ENCODE results near the gene PRPSAP1. TPM values are rescaled to one million over a fixed set of nuclear protein-coding genes. Genes with fewer than 3 reads are reported as not detected.

Gene PRPSAP1
- polyA plus RNA-seq, 1 of the 3 experiments (the other 2 are of a cell fraction), result 118 TPM

GRCh38 chr17:76276069-76276431 lies 77.7 kb downstream of the PRPSAP1 start:
- WGBS (ENCODE audit: low lambda C conversion rate), result 91% methylated on average over 10 of the region's 11 CpGs
- no peak for TF ChIP-seq TEAD4 (IDR thresholded peaks at IDR 0.05; ENCODE audit: borderline replicate concordance, insufficient read depth)
- CTCF ChIA-PET, result interaction anchor here (0.7 to 4.2 kb wide), 10 partner anchors 9 to 262 kb away, joined by 3 to 31 read pairs (median 4); partner anchors contain the start of gene SPHK1
- Histone ChIP-seq H3K9ac (no peak overlapping the region), H3K4me2 (no peak overlapping the region), H2AFZ (ENCODE audit: low read depth) (no peak overlapping the region), H3K27me3 (ENCODE audit: insufficient read depth) (no peaks in the 10 kb centered on the region), H3K79me2 (ENCODE audit: insufficient read depth) (peaks cover 9% of the 10 kb centered on the region; the same call in 1 of the 2 replicates), H3K36me3 (replicated peaks in 1 of 2; ENCODE audit: control insufficient read depth in 1 of 2, insufficient read depth in 2 of 2, low read length in 1 of 2) (peaks cover 0 to 5% of the 10 kb centered on the region in 2 experiments), H4K20me1 (ENCODE audit: insufficient read depth) (0 out of 2 replicates have a peak, but pooled peaks cover 4% of the 10 kb centered on the region), H3K9me3 (no peaks in the 10 kb centered on the region), H3K4me3 (ENCODE audit: low read depth in 2 of 2, low read length in 1 of 2) (no peak overlapping the region), H3K4me1 (ENCODE audit: control insufficient read depth in 1 of 2, insufficient read depth in 2 of 2, low read depth in 1 of 2, low read length in 1 of 2) (peaks cover 5 to 7% of the 10 kb centered on the region in 2 experiments; a peak in 1 of 4 replicates), H3F3A (replicated peaks; ENCODE audit: insufficient read depth) (peaks cover 3% of the 10 kb centered on the region), H3K9me2 (no peaks in the 10 kb centered on the region), H3K27ac (ENCODE audit: low read depth in 2 of 2, low read length in 1 of 2) (no peak overlapping the region)
- DNase-seq, result peak; percentile 42
- POLR2A ChIA-PET, result no interaction called here

GRCh38 chr17:76275382-76276068 lies 78.2 kb downstream of the PRPSAP1 start:
- 92% methylated on average over 19 of the region's 22 CpGs for WGBS (ENCODE audit: low lambda C conversion rate)
- CTCF ChIA-PET, result interaction anchor here (0.7 to 4.2 kb wide), 13 partner anchors 9 to 261 kb away, joined by 3 to 31 read pairs (median 4); partner anchors contain the start of gene SPHK1

More at GRCh38 chr17:76275382-76276068, 78.2 kb downstream of the PRPSAP1 start:
- Histone ChIP-seq H3F3A (replicated peaks; ENCODE audit: insufficient read depth) (peaks cover 3% of the 10 kb centered on the region), H3K9me3 (no peaks in the 10 kb centered on the region), H3K4me1 (ENCODE audit: control insufficient read depth in 1 of 2, insufficient read depth in 2 of 2, low read depth in 1 of 2, low read length in 1 of 2) (peaks cover 5 to 7% of the 10 kb centered on the region in 2 experiments; a peak in 1 of 4 replicates), H3K27ac (ENCODE audit: low read depth in 2 of 2, low read length in 1 of 2) (no peak overlapping the region), H3K79me2 (ENCODE audit: insufficient read depth) (peaks cover 12% of the 10 kb centered on the region; the same call in 1 of the 2 replicates), H3K27me3 (ENCODE audit: insufficient read depth) (no peaks in the 10 kb centered on the region), H3K9ac (no peak overlapping the region), H2AFZ (ENCODE audit: low read depth) (no peak overlapping the region), H4K20me1 (ENCODE audit: insufficient read depth) (0 out of 2 replicates have a peak, but pooled peaks cover 4% of the 10 kb centered on the region), H3K4me3 (ENCODE audit: low read depth in 2 of 2, low read length in 1 of 2) (no peak overlapping the region), H3K36me3 (replicated peaks in 1 of 2; ENCODE audit: control insufficient read depth in 1 of 2, insufficient read depth in 2 of 2, low read length in 1 of 2) (peaks cover 0 to 10% of the 10 kb centered on the region in 2 experiments), H3K4me2 (no peak overlapping the region), H3K9me2 (no peaks in the 10 kb centered on the region)
- TF ChIP-seq TCF12 (IDR thresholded peaks at IDR 0.05) (no peak), SMC3 (IDR thresholded peaks at IDR 0.05; ENCODE audit: low read depth, low read length) (no peak), NFIC (IDR thresholded peaks at IDR 0.05; ENCODE audit: borderline replicate concordance) (no peak), SIN3A (IDR thresholded peaks at IDR 0.05; ENCODE audit: borderline replicate concordance, low read depth, low read length) (no peak), RXRA (IDR thresholded peaks at IDR 0.05; ENCODE audit: borderline replicate concordance, low read depth) (no peak), PBX3 (IDR thresholded peaks at IDR 0.05) (no peak), FOXM1 (IDR thresholded peaks at IDR 0.05; ENCODE audit: low read depth) (no peak), RFX5 (IDR thresholded peaks at IDR 0.05; ENCODE audit: low read length) (no peak)
- POLR2A ChIA-PET, result no interaction called here
- DNase-seq, result peak; percentile 36

Measured in SK-N-SH (cell line).